Epithelial cell of umbilical artery (primary cell): ENCODE measurements around the gene UNC13B. TPM values are rescaled to one million over a fixed set of nuclear protein-coding genes. Genes with fewer than 3 reads are reported as not detected.

Experiments used
- total RNA-seq: library from RNA; depleted of rRNA; stranded (reverse); fragments of >200 nt; gene quantifications from 2 replicates; pipeline ENCODE4 v1.2.3, GENCODE V29; 2014

UNC13B gene
- 24.0 and 34.2 TPM in 2 replicates for total RNA-seq

DNA sequence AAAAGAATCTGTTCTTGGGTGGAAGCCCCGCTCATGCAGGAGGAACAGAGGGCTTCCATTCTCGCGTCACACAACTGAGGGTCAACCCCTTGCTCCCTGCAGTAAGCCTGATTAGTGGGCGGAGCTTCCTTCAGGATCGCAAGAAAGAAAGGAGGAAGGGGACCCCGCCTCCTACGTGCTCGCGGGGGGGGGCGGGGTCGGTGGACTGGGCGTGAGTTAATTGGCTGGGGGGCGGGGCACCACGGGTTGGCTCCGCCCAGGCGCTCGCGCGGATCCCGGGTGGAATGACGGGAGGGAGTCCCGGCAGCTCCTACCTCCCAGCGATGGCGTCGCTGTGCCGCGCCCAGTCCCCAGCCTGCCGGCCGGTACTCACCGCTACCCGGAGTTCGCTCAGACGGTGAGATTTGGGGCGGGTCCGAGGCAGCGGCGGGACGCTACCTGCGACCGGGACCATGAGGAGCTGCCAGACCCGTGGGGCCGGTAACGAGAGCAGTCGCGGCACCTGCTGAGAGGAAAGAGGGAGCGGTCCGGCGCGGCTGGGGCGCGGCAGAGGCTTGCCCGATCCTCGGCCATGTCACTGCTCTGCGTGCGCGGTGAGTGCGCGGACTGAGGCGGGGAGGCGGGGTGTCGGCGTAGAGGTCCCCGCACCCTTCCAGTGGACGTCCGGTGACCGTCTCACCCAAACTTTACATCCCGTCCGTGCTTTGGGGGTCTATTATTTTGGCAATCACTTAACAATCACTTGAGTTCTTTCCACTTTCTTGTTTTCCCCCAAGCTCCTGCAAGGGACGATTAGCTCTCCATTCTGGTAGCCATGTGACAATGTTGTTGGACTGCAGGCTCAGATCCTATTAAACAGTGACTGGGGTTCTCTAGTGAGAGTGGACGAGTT lies at the start of gene UNC13B:
Gene UNC13B (plus strand): TSS at position 297 of the 892 bp plus-strand sequence. CDS start 275 bp downstream, at position 572.

DNA sequence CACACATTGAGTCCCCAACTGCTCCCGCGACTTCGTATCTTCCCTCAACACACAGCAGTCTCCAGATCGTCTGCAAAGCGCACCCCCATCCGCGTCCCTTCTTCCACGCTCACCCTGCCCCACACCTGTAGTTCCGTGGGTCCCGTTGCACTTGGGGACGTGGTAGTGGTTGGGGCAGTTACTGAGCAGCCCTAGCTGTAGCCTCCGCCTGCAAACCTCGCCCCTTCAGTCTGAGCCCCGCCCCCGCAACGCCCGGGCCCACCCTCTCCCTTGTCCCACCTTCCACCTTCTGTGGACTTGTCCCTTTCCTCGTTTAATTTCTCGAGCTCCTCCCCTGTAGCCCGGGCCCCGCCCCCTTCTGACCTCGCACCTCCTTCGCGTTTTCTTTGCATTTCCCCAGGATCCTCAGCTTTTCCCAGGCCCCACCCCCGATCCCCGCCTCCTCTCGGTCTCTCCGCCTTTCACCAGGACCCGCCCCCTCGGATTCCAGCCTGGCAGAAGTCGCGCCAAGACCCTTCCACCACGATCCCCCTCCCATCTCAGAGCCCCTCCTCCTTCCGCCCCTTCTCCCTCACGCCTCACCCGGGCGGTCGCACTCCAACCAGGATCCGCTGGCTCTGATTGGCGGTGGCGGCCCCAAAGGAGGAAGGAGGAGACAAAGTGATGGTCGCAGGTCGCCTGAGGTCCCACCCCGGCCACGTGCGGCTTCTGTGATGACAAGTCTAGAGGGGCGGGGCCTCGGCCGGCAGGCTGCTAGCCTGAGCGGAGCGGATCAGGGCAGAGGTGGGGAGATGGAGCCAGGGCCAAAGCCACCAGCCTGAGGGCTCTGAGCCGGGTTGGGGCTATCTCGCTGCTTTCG lies 45.9 kb upstream of the UNC13B start, which contains the start of gene ATOSB:
Gene ATOSB (minus strand): TSS at position 183 of the 859 bp plus-strand sequence. CDS start 7,588 bp downstream, outside the sequence.

Other genes starting within 250 kb of the UNC13B start
- not detected in 2 replicates for gene PHF24, start 203.7 kb upstream of the UNC13B start, total RNA-seq
- gene DNAJB5, start 172.3 kb upstream of the UNC13B start, total RNA-seq = 5.8 and 6.5 TPM in 2 replicates
- gene VCP, start 89.4 kb upstream of the UNC13B start, total RNA-seq = 510 and 517 TPM in 2 replicates
- gene FANCG, start 82.1 kb upstream of the UNC13B start, total RNA-seq = 18.5 and 25.3 TPM in 2 replicates
- 7.5 and 11.2 TPM in 2 replicates for gene PIGO, start 65.4 kb upstream of the UNC13B start, total RNA-seq
- gene STOML2, start 58.9 kb upstream of the UNC13B start, total RNA-seq = 296 and 332 TPM in 2 replicates
- 8.8 and 24.4 TPM in 2 replicates for gene ATOSB, start 46.1 kb upstream of the UNC13B start, total RNA-seq